Heart right ventricle (tissue), 16 donors: ENCODE data around the gene GMPPA. TPM values are rescaled to one million over a fixed set of nuclear protein-coding genes. Genes with fewer than 3 reads are reported as not detected.
A peak's percentile ranks its signal among the peaks of the same experiment; 100 is the strongest.

Experiments used
- ATAC-seq, 8 donors: fragments of 200-7000 bp; cut with Tn5 transposase; one replicate each; pipeline ENCODE4 v1.9.1; 2020; ENCODE audit warnings: mild to moderate bottlenecking in 8 of 8, moderate library complexity in 8 of 8, moderate number of reproducible peaks in 1 of 8
- DNase-seq, 2 donors: peaks; one replicate each; pipeline ENCODE4 v3.0.0-alpha.2; 2020
- H3K27ac ChIP-seq, 10 donors: fragments of 200-600 bp; sonication (generic) in 2 of 10; one replicate each; pipeline versions ENCODE4 v1.5.0 to v1.8.0; 2020 to 2022; ENCODE audit warnings: mild to moderate bottlenecking in 3 of 10
- H3K27me3 ChIP-seq, 7 donors: fragments of 200-600 bp; one replicate each; pipeline ENCODE4 v1.8.0; 2021 to 2022; ENCODE audit warnings: mild to moderate bottlenecking in 2 of 7
- H3K36me3 ChIP-seq, 9 donors: fragments of 200-600 bp; sonication (generic) in 1 of 9; one replicate each; pipeline versions ENCODE4 v1.5.0 to v1.8.0; 2020 to 2022; ENCODE audit warnings: mild to moderate bottlenecking in 2 of 9
- H3K4me1 ChIP-seq, 9 donors: fragments of 200-600 bp; sonication (generic) in 1 of 9; one replicate each; pipeline versions ENCODE4 v1.5.0 to v1.8.0; 2020 to 2022; ENCODE audit warnings: mild to moderate bottlenecking in 4 of 9
- H3K4me3 ChIP-seq, 10 donors: fragments of 200-600 bp; sonication (generic) in 2 of 10; one replicate each; pipeline versions ENCODE4 v1.5.0 to v1.8.0; 2020 to 2022; ENCODE audit warnings: mild to moderate bottlenecking in 7 of 10, moderate library complexity in 2 of 10
- H3K9me3 ChIP-seq, 11 donors: fragments of 200-600 bp in 10 of 11; sonication (generic) in 2 of 11; one replicate each; pipeline versions ENCODE4 v1.5.0 to v1.8.0; 2013 to 2022; ENCODE audit warnings: mild to moderate bottlenecking in 2 of 11, control low read depth in 1 of 11, moderate library complexity in 1 of 11
- WGBS, 2 donors: extraction: QIAGEN DNeasy Blood & Tissue Kit; methylation state at CpG; one replicate each; pipeline ENCODE4 v1.1.7; 2013; ENCODE audit warnings: inconsistent platforms in 1 of 2; 5-methylcytosine and 5-hydroxymethylcytosine counted together
- intact Hi-C, 10 donors: fragments of 100-400 bp; cut with DNase I; formaldehyde crosslinking; loops; one replicate each; pipeline versions ENCODE4 v1.11.1 to v1.14.2; 2022
- polyA plus RNA-seq, 2 donors: library from polyadenylated mRNA; stranded (reverse); fragments of 200-250 nt; gene quantifications; one replicate each; pipeline ENCODE4 v1.2.3, GENCODE V29; 2013
- total RNA-seq, 10 donors: library from RNA; stranded (reverse); fragmentation: NEBNext Ultra II Directional in 3 of 10; extraction: Animal tissue kit (Norgen Biotek cat#: 25700) in 3 of 10; gene quantifications; one replicate each; pipeline versions ENCODE4 v1.2.1 to v1.2.4, GENCODE V29; 2021 to 2023
- TF ChIP-seq, protein P1 (sequence below), 9 donors: fragments of 200-600 bp; sonication (generic) in 2 of 9; IDR thresholded peaks; one replicate each; pipeline versions ENCODE4 v1.5.0 to v1.8.0; 2021 to 2022; ENCODE audit warnings: antibody characterized with exemption in 9 of 9, mild to moderate bottlenecking in 5 of 9, moderate library complexity in 1 of 9
- donor health status: Arrhythmogenic right ventricular cardiomyopathy.
- donor health status: ischemic (EF 13 %, LVEDD 7.1; RV severe dilation, severe dysfunction).
- donor health status: healthy with polysubstance abuse.
- donor health status: DM: no; HTN: yes; CAD: no.
- donor health status: DM: no; HTN: no; CAD: no.
- donor health status: ischemic (EF 25% LVEDD 6.9; RV normal size, moderate dysfunction).
- donor health status: ischemic (EF 25% LVEDD 5.7; RV mildly dilated, moderate dysfunction).
- donor health status: healthy.
- donor health status: DM: yes; HTN: yes; CAD: no.
- donor health status: Ischemic cardiomyopathy.
- donor health status: ischemic (EF 35%, LVEDD 5.7; RV mildly dilated, moderate dysfunction).
- donor health status: nonischemic (EF 11% LVEDD 7.7; RV severe dilation, severe dysfunction).
- donor health status: DM: yes; HTN: yes; CAD: no.
- donor health status: PGD.
- donor health status: ischemic (EF 29% LVEDD 5.4; RV normal size, mild dysfunction).
- donor health status: nonischemic (EF 23%, LVEDD 6.1; RV moderate dilation, normal function).

GMPPA gene
- total and polyA plus RNA-seq, 12 donors = 15.8 to 48.6 (median 22.1) TPM

DNA sequence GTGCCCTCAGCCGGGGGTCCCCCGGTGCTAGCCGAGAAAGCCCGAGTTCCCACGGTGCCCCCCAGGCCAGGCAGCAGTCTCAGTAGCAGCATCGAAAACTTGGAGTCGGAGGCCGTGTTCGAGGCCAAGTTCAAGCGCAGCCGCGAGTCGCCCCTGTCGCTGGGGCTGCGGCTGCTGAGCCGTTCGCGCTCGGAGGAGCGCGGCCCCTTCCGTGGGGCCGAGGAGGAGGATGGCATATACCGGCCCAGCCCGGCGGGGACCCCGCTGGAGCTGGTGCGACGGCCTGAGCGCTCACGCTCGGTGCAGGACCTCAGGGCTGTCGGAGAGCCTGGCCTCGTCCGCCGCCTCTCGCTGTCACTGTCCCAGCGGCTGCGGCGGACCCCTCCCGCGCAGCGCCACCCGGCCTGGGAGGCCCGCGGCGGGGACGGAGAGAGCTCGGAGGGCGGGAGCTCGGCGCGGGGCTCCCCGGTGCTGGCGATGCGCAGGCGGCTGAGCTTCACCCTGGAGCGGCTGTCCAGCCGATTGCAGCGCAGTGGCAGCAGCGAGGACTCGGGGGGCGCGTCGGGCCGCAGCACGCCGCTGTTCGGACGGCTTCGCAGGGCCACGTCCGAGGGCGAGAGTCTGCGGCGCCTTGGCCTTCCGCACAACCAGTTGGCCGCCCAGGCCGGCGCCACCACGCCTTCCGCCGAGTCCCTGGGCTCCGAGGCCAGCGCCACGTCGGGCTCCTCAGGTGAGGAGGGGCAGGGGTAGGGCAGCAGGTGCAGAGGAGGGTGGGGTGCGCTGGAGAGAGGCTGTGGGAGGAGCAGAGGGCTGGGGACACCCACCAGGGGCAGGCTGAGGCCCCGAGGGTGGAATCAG, 14.1 kb upstream of the GMPPA start:
- ATAC-seq (peak in 2 of 8 donors; percentile 6 to 9), DNase-seq (no peak)
- peaks cover 0 to 36% (median 14%) of the 10 kb centered on the region in 9 donors for H3K4me1 ChIP-seq
- intact Hi-C loops = no loop called here
- peaks cover 0 to 71% (median 0%) of the 10 kb centered on the region in 9 donors for H3K36me3 ChIP-seq
- peaks cover 0 to 65% (median 50%) of the 10 kb centered on the region in 7 donors for H3K27me3 ChIP-seq
- TF ChIP-seq, protein P1, sequence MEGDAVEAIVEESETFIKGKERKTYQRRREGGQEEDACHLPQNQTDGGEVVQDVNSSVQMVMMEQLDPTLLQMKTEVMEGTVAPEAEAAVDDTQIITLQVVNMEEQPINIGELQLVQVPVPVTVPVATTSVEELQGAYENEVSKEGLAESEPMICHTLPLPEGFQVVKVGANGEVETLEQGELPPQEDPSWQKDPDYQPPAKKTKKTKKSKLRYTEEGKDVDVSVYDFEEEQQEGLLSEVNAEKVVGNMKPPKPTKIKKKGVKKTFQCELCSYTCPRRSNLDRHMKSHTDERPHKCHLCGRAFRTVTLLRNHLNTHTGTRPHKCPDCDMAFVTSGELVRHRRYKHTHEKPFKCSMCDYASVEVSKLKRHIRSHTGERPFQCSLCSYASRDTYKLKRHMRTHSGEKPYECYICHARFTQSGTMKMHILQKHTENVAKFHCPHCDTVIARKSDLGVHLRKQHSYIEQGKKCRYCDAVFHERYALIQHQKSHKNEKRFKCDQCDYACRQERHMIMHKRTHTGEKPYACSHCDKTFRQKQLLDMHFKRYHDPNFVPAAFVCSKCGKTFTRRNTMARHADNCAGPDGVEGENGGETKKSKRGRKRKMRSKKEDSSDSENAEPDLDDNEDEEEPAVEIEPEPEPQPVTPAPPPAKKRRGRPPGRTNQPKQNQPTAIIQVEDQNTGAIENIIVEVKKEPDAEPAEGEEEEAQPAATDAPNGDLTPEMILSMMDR (IDR thresholded peaks at IDR 0.05) = no peak
- 18 to 21% methylated on average over 73 to 89 of the region's 89 CpGs for WGBS, 2 donors
- H3K9me3 ChIP-seq = no peaks in the 10 kb centered on the region
- peak overlapping the region in 3 of 10 donors; percentile 4 to 41 (median 36) for H3K27ac ChIP-seq
- H3K4me3 ChIP-seq = peak overlapping the region in 7 of 10 donors; percentile 10 to 48 (median 24)

DNA sequence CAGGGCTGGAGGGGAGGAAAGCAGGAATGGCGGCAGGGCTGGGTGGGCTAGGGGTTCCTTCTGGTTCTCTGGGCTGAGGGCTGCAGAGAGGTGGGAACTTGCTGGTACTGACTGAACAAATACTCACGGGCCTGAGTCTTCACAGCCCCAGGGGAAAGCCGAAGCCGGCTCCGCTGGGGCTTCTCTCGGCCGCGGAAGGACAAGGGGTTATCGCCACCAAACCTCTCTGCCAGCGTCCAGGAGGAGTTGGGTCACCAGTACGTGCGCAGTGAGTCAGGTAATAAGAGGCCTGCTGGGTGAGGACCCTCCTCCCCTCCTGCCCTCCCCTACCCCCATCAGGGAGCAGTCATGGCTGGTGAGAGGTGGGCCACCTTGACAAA, 13.5 kb upstream of the GMPPA start:
- WGBS, 2 donors = 62 to 69% methylated on average over 12 of the region's 12 CpGs
- DNase-seq = no peak
- peaks cover 0 to 42% (median 15%) of the 10 kb centered on the region in 9 donors for H3K4me1 ChIP-seq
- TF ChIP-seq, protein P1 (IDR thresholded peaks at IDR 0.05) = no peak
- peak overlapping the region in 1 of 10 donors; percentile 24 for H3K4me3 ChIP-seq
- H3K27me3 ChIP-seq = peaks cover 0 to 65% (median 55%) of the 10 kb centered on the region in 7 donors
- peaks cover 0 to 71% (median 0%) of the 10 kb centered on the region in 9 donors for H3K36me3 ChIP-seq
- H3K27ac ChIP-seq = peak overlapping the region in 1 of 10 donors; percentile 36
- ATAC-seq = no peak
- intact Hi-C loops = no loop called here
- H3K9me3 ChIP-seq = no peaks in the 10 kb centered on the region

DNA sequence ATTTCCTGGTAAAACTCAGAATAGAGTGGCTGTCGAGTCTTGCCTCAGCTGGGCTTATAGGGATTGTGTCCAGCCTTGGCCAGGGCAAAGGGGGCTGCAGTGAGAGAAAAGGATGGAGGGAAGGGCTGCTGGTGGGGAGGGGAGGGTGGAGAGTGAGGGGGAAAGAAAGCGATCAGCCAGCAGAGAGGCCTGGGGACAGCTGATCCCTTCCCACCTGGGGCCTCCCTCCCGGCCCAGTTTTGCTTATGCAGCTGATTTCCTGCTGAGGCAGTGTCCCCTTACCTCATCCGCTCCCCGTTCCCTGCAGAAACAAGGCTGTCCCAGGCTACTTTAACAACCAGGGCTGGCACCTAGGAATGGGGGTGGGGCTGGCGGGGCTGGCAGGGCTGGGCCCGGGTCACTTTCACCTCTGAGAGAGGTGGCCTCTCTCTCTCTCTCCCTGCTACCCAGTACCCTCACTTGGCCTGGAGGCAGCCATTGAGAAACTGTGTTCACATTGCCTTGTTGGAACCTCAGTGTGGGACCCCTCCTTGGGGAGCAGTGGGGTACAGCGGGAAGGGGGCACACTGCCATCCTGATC, 12.2 kb upstream of the GMPPA start:
- ATAC-seq (peak in 2 of 8 donors; percentile 1 to 4), DNase-seq (no peak)
- no peaks in the 10 kb centered on the region for H3K9me3 ChIP-seq
- peaks cover 0 to 65% (median 54%) of the 10 kb centered on the region in 7 donors for H3K27me3 ChIP-seq
- TF ChIP-seq, protein P1 (IDR thresholded peaks at IDR 0.05) = no peak
- no peak overlapping the region for H3K4me3 ChIP-seq
- H3K27ac ChIP-seq = peak overlapping the region in 3 of 10 donors; percentile 3 to 29 (median 21)
- WGBS, 2 donors = 49 to 50% methylated on average over 8 of the region's 8 CpGs
- H3K4me1 ChIP-seq = peaks cover 0 to 55% (median 15%) of the 10 kb centered on the region in 9 donors
- peaks cover 0 to 66% (median 0%) of the 10 kb centered on the region in 9 donors for H3K36me3 ChIP-seq
- intact Hi-C loops = no loop called here

DNA sequence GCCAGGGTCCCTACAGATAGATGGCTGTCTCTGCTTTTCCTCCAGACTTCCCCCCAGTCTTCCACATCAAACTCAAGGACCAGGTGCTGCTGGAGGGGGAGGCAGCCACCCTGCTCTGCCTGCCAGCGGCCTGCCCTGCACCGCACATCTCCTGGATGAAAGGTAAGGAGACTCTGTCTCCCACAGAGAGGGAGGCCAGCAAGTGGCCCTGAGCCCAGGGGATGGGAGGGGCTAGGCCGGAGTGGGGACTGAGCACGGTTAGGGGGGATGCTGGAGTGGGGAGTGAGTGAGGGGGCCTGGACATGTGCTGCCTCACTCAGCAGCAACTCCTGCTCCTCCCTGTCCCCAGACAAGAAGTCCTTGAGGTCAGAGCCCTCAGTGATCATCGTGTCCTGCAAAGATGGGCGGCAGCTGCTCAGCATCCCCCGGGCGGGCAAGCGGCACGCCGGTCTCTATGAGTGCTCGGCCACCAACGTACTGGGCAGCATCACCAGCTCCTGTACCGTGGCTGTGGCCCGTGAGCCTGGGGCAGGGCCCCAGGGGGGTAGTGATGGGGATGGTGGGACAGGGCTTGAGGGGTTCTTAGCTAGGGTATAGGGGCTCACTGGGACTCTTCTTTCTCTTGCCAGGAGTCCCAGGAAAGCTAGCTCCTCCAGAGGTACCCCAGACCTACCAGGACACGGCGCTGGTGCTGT, 10.4 kb upstream of the GMPPA start:
- Histone ChIP-seq H3K27ac (peak overlapping the region in 3 of 10 donors; percentile 28 to 51 (median 46)), H3K4me1 (peaks cover 0 to 58% (median 15%) of the 10 kb centered on the region in 9 donors), H3K36me3 (peaks cover 0 to 63% (median 0%) of the 10 kb centered on the region in 9 donors), H3K9me3 (no peaks in the 10 kb centered on the region), H3K27me3 (peaks cover 0 to 57% (median 44%) of the 10 kb centered on the region in 7 donors), H3K4me3 (no peak overlapping the region)
- intact Hi-C loops = no loop called here
- WGBS, 2 donors = 85% methylated on average over 17 of the region's 17 CpGs
- TF ChIP-seq, protein P1 (IDR thresholded peaks at IDR 0.05) = no peak
- no peak for ATAC-seq
- no peak for DNase-seq
